ENCODE data around the gene ARHGEF3.

- no peak for TF ChIP-seq POLR2A (IDR thresholded peaks at IDR 0.05)
- TF ChIP-seq, protein P1, sequence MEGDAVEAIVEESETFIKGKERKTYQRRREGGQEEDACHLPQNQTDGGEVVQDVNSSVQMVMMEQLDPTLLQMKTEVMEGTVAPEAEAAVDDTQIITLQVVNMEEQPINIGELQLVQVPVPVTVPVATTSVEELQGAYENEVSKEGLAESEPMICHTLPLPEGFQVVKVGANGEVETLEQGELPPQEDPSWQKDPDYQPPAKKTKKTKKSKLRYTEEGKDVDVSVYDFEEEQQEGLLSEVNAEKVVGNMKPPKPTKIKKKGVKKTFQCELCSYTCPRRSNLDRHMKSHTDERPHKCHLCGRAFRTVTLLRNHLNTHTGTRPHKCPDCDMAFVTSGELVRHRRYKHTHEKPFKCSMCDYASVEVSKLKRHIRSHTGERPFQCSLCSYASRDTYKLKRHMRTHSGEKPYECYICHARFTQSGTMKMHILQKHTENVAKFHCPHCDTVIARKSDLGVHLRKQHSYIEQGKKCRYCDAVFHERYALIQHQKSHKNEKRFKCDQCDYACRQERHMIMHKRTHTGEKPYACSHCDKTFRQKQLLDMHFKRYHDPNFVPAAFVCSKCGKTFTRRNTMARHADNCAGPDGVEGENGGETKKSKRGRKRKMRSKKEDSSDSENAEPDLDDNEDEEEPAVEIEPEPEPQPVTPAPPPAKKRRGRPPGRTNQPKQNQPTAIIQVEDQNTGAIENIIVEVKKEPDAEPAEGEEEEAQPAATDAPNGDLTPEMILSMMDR (IDR thresholded peaks at IDR 0.05 in 8 of 11, conservative IDR thresholded peaks at IDR 0.05 in 3 of 11) = no peak
Observed at GRCh38 chr3:56758539-56758981, 43.2 kb downstream of the ARHGEF3 start.
